SKM-1 treated with dmso at 0.1 percent for 144 hours (cell line): ENCODE measurements around the gene FRMD3.
A peak's percentile ranks its signal among the peaks of the same experiment; 100 is the strongest.

Experiments used
- DNase-seq: peaks from one replicate; lab custom pipeline; 2025; ENCODE audit not compliant: unreplicated experiment; lab: John Stamatoyannopoulos, UW

FRMD3 gene

DNA sequence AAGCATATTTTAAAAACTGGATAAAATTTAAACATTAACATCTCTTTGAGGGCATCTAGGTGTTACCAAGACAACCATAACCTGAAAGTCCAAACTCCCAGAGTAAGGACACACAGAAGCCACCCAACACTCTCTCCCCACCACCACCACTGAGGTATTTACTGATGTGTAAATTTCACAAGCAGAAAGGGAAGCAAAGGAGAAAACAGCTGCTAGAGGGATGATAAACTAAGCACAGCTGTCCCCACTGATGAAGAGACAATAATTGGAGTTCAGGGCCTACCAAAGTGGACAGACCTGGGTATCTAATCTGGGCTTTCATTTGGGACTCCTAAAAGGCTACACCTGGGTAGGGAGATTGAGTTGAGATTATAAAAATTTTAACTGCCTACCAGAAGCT, 63.6 kb downstream of the FRMD3 start:
- DNase-seq: no peak

DNA sequence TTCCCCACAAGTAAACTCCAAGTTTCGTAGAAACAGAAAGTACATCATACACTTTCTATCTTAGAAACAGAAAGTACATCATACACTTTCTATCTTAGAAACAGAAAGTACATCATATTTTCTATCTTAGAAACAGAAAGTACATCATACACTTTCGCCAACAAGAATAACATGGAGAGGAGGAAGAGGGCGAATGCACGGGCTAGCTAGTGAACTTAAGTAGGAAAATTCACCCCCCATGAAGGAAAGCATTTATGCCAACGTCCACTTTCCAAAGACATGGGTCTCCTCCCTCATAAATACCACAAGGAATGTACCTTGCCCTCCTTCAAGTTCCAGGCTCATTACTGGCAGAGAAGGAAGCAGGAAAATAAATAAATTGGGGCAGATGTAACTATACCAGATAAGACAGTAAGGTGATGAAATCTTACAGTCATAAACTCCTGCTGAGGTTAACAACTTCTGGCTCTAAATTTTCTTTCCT, 64.7 kb downstream of the FRMD3 start:
- DNase-seq: no peak

DNA sequence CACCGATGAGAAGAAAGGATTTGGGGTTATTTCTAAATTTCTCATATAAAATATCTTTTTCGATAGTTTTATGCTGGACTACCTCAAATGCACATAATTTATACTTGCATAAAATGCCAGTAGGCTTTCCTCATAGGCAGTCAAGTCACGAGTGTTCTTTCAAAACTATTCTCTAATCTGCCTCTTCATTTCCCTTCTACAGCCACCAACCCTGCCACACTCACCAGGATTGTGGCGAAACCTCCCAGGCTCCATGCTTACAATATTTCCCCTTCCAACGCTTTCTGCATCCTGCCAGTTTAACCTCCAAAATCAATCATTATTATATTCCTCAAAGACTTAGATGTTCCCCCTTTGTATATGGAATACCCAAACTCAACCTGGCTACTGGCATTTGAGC, 65.4 kb downstream of the FRMD3 start:
- peak; percentile 58 for DNase-seq

- DNase-seq: no peak
Observed at GRCh38 chr9:83472221-83472665, 66.0 kb downstream of the FRMD3 start.

GRCh38 chr9:83471241-83471640, 67.0 kb downstream of the FRMD3 start:
- peak; percentile 55 for DNase-seq

- no peak for DNase-seq
Observed at GRCh38 chr9:83469722-83470121, 68.5 kb downstream of the FRMD3 start.

DNA sequence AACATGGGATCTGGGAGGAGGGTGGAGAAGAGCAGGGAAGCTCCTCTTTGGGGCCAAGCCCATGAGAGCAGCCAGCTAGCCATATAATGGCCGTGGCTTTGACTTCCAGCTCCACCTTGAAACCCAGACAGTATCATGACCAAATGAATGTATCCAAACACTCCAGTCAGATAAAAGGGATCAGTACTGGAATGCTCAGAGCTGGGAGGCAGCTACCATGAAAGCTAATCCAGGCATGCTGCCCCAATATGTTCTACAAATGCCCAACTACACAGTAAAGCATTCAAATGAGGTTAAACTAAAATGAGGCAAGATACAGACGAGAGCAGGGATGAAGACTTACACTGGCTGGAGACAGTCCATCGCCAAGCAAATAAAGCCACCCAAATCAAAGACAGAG, 69.4 kb downstream of the FRMD3 start:
- DNase-seq: no peak

DNA sequence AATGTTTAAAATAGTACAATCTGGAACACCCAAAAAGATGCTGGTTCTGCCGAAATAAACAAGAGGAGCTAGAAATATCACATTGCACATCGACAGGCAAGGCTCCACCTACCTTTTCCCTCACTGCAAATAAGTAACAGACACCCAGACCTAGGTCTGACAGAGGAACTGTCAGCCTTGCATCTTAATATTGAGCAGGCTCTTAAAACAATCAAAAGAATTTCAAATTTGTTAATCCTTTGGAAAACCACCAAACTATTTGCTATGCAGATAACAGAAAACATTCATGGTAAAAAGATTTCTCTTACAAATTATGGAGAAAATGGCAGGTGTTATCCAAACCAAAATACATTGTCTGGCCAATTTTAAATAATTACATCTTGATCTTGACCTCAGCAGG, 71.3 kb downstream of the FRMD3 start:
- DNase-seq: no peak

DNA sequence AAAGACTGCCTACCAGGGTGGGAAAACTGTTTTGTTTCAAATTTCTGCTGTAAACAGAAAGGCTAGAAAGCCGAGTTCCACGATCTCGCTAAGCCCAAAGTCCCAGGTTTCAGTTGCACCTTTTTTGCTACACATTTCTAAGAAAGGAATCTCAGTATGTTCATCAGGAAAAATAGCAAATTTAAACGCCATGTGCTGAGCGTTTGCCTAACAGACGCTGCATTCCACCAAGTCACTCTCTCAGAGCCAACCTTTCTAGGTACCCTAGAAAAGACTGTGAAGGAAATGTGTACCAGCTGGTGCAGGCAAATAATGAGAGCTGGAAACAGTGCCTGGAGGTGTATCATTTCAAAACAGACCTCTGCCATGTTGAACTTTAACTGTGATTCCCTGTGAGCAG, 71.8 kb downstream of the FRMD3 start:
- no peak for DNase-seq

DNA sequence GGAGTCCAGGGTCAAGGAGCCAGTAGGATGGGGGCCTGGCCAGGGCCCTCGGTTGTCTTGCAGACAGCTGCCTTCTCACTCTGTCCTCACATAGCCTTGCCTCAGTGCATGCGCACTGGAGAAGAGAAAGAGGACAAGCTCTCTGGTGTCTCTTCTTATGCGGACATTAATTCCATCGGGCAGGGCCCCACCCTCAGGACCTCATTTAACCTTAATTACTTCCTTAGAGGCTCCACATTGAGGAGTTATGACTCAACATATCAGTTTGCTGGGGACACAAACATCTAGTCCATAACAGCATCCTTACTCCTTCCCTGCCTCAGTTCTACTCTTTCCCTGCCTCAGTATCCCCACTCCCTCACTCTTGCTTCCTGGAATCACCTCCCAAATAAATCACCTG, 78.4 kb downstream of the FRMD3 start:
- no peak for DNase-seq

- no peak for DNase-seq
Observed at GRCh38 chr9:83458530-83458929, 79.7 kb downstream of the FRMD3 start.

DNA sequence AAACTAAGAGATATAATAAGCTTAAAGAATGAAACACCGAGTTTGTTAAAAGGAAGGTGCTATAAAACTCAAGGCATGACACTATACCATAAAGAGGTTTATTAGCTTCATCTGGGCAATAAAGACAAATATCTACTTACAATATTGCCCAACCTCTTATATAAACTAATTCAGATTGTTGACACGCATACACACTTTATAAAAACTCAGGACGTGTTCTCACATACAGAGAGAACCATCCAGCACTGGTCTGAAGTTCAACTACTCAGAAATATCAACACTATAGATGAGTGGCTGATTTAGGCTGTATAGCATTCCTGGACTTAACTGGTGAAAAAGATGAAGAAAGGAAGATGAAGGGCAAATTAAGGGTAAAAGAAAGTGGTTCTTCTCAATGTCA, 81.2 kb downstream of the FRMD3 start:
- no peak for DNase-seq

DNA sequence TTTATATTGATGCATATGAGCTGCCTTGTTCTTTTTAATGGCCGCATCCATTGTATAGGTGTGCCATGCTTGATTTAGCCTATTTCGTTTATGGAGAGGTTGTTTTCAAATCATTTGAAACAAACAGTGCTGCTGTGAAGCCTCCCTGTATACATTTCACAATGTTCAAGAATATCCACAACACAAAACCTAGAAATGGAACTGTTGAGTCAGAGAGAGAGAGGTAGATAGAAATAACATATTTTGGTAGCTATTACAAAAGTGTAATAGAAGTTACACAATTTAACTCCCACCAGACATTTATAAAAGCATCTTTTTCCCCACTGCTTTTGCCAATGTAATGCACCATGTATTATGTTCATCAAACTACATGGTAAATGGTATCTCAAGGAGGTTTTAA, 82.0 kb downstream of the FRMD3 start:
- no peak for DNase-seq

- no peak for DNase-seq
Observed at GRCh38 chr9:83454076-83454475, 84.1 kb downstream of the FRMD3 start.

- no peak for DNase-seq
Observed at GRCh38 chr9:83451308-83451707, 86.9 kb downstream of the FRMD3 start.

DNA sequence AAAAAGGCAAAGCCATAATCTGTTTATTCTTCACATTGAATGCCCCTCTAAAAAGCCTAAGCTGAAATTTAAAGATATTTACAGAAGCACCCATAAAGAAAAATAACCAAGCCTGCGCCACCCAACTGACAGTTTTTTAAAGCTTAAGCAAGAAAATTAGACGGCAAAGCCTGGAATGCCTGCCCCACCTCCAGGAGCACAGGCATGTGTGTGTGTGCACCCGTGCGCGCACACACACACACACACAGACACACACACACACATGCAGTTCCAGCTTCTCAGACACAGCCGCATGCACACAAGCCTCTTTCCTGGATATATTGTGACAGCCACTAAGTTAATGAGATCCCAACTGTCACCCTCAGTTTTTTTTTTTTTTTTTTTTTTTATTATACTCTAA, 88.2 kb downstream of the FRMD3 start:
- DNase-seq: no peak

- DNase-seq: no peak
Observed at GRCh38 chr9:83449166-83449565, 89.0 kb downstream of the FRMD3 start.

- DNase-seq: no peak
Observed at GRCh38 chr9:83448626-83449025, 89.6 kb downstream of the FRMD3 start.

DNA sequence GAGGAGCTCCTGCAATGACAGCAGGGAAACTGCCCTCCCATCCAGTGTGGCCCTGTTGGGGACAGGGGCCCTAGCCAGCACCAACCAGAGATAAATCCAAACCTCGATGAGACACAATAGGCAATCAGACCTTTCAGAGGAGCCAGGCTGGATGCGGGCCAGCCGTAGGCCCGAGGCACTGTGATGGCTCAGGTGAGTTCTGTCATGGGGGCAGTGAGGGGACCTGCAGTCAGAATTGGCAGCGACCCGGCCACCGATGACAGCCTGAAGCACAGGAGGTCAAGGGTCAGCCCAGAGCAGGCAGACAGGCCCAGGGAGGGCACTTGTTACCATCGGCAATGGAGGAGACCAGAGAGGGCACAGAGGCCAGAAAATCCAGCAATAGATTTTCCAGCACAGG, 90.8 kb downstream of the FRMD3 start:
- no peak for DNase-seq

DNA sequence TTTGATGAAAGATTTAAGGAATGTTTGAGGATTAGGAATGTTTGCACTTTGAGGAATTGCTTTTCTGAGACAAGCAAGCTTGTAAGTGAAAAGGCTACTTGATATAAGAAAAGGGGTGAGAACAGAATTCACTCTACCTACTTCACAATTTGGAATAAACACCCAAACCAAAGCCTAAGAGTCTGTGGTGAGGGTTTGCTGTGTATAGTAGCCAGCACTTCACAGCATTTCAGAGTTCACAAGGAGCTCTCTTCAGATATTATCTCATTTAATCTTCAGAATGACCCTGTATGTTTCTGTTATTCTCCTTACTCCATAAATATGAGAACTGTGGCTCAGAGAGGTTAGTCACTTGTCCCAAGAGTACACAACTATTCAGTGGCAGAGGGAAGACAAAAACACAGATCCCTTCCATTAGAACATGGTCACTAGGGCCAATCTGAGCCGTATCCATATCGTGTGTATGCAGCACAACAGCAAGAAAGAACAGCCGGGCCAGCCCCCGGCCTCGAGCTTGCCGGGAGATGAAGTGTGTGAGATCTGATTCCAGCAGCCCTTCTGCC, 92.4 kb downstream of the FRMD3 start:
- no peak for DNase-seq

GRCh38 chr9:83444110-83444509, 94.1 kb downstream of the FRMD3 start:
- DNase-seq: no peak

- DNase-seq: no peak
Observed at GRCh38 chr9:83441390-83441789, 96.8 kb downstream of the FRMD3 start.

- no peak for DNase-seq
Observed at GRCh38 chr9:83440641-83441040, 97.6 kb downstream of the FRMD3 start.

DNA sequence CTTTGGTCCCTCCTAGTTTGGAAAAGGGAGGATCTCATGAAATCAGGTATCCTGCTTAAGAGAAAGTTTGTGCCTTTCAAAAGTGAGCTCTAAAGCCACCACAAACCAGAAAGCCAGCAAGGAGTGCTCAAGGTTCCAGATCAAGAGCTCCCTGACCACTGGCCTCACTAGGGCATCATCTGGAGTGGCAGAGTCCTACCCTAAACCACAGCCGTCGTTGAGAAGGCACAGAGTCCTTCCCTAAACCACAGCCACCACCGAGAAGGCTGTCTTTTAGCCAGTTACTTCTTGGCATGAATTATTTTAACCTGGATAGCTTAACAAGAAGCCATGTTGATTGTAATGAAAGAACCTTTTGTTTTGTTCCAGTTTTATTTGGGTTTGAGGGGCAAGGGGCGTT, 102.9 kb downstream of the FRMD3 start:
- DNase-seq: no peak
